GM12891 (cell line): ENCODE measurements around the gene CYP2A7.
"Not testable (repeated sequence)": the region's sequence is repeated elsewhere in the genome, so short reads cannot be mapped to it uniquely, and the experiment has no call there.

Experiments
- POLR2A ChIP-seq: IDR thresholded peaks from 2 replicates; pipeline ENCODE4 v1.6.1; 2011; ENCODE audit warnings: low read depth, low read length, control low read depth
- POLR2AphosphoS5 ChIP-seq: IDR thresholded peaks from 2 replicates; pipeline ENCODE4 v1.6.1; 2011; ENCODE audit warnings: low read depth, low read length, control low read depth
- POU2F2 ChIP-seq: IDR thresholded peaks from 2 replicates; pipeline ENCODE4 v1.6.1; 2011; ENCODE audit warnings: low read depth, mild to moderate bottlenecking, control low read depth, low read length, moderate library complexity
- SPI1 ChIP-seq: IDR thresholded peaks from 2 replicates; pipeline ENCODE4 v1.6.1; 2011; ENCODE audit warnings: low read depth, low read length, control low read depth
- TAF1 ChIP-seq: IDR thresholded peaks from 2 replicates; pipeline ENCODE4 v1.6.1; 2011; ENCODE audit warnings: low read depth, low read length, control low read depth

DNA sequence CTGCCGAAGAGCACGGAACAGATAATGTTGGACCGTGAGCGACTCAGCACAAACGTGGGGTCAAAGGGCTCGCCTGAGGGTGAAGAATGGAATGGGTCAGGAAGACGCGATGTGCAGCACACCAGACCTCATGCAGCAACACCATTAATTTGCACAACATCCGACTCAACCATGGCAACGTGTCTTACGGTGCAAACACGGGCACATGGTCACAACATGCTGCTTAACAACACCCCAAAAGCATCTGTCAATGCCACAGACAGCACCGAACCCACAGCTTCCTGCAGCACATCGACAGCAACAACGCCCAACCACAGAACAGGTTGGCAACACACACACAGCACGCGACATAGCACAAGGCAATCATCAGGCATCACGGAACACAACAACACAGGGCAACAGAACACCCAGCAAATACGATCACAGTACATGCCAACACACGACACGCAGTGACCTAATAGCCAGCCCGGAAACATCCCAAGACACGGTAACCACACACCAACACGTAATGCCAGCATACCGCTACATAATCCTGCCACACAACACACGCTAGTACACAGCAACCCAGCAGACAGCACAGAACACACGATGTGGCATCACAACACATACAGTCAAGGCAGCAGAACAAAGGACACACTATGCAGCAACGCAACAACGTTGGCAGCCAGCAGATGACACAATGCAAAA lies 55.2 kb downstream of the CYP2A7 start:
- not testable (repeated sequence) for TF ChIP-seq POLR2A, SPI1, POLR2AphosphoS5, POU2F2, TAF1
